HUDEP-2 (cell line): ENCODE measurements around the gene ISCA2.

Experiments used
- DNase-seq, 76 experiments: peaks; one replicate each; lab custom pipeline; 2025; ENCODE audit not compliant: unreplicated experiment in 76 of 76; lab: John Stamatoyannopoulos, UW

The ISCA2 gene

GRCh38 chr14:74480046-74480445 lies 13.5 kb upstream of the ISCA2 start:
- DNase-seq, result no peak

GRCh38 chr14:74482571-74482970 lies 11.0 kb upstream of the ISCA2 start:
- no peak for DNase-seq

- DNase-seq, result no peak
Observed at GRCh38 chr14:74483321-74483720, 10.2 kb upstream of the ISCA2 start.

GRCh38 chr14:74486164-74486563 lies 7.4 kb upstream of the ISCA2 start:
- DNase-seq, result no peak

GRCh38 chr14:74488786-74489397 lies 4.7 kb upstream of the ISCA2 start:
- DNase-seq, result peak in 2 of 76 experiments; percentile 6 to 11

GRCh38 chr14:74490486-74490885 lies 3.1 kb upstream of the ISCA2 start:
- no peak for DNase-seq

- DNase-seq, result peak in 37 of 76 experiments; percentile 6 to 61 (median 31)
Observed at GRCh38 chr14:74491956-74492775, 1.4 kb upstream of the ISCA2 start.

- DNase-seq, result peak in 1 of 76 experiments; percentile 18
Observed at GRCh38 chr14:74492776-74493342, 706 bp upstream of the ISCA2 start, which contains the start of gene NPC2. Gene NPC2 (minus strand): TSS chr14:74493305. CDS start chr14:74493274, 31 bp downstream.

- peak in 42 of 76 experiments; percentile 6 to 81 (median 58) for DNase-seq
Observed at GRCh38 chr14:74495356-74495755, 1.8 kb downstream of the ISCA2 start.

GRCh38 chr14:74500417-74501134 lies 7.0 kb downstream of the ISCA2 start:
- no peak for DNase-seq

- peak in 12 of 76 experiments; percentile 6 to 27 (median 8) for DNase-seq
Observed at GRCh38 chr14:74501135-74501614, 7.6 kb downstream of the ISCA2 start.

- DNase-seq, result no peak
Observed at GRCh38 chr14:74501691-74502090, 8.1 kb downstream of the ISCA2 start.

- DNase-seq, result peak in 59 of 76 experiments; percentile 9 to 69 (median 37)
Observed at GRCh38 chr14:74502236-74503019, 8.9 kb downstream of the ISCA2 start.

- peak in 65 of 76 experiments; percentile 4 to 75 (median 49) for DNase-seq
Observed at GRCh38 chr14:74503291-74503937, 9.8 kb downstream of the ISCA2 start.

- DNase-seq, result no peak
Observed at GRCh38 chr14:74503938-74504335, 10.4 kb downstream of the ISCA2 start.

- no peak for DNase-seq
Observed at GRCh38 chr14:74504412-74504811, 10.8 kb downstream of the ISCA2 start.

GRCh38 chr14:74504874-74505720 lies 11.5 kb downstream of the ISCA2 start:
- no peak for DNase-seq

- no peak for DNase-seq
Observed at GRCh38 chr14:74505831-74506230, 12.3 kb downstream of the ISCA2 start.
